NCI-H460 (cell line): ENCODE data around the gene FCF1. TPM values are rescaled to one million over a fixed set of nuclear protein-coding genes. Genes with fewer than 3 reads are reported as not detected.

ENCODE experiments used
- DNase-seq: peaks from one replicate; pipeline ENCODE4 v3.0.0-alpha.2; 2016; ENCODE audit warnings: low read depth; ENCODE audit errors: extremely low read depth
- polyA plus RNA-seq: library from polyadenylated mRNA; depleted of rRNA; stranded (reverse); fragments of >200 nt; gene quantifications from 2 replicates; pipeline ENCODE4 v1.2.3, GENCODE V29; 2014; cell fraction: nucleus; rRNA removed
- total RNA-seq: library from RNA; depleted of rRNA; stranded (reverse); fragments of >200 nt; shearing (Covaris generic); gene quantifications from 2 replicates; pipeline ENCODE4 v1.2.3, GENCODE V29; 2014; rRNA removed

Gene FCF1
- 51.0 and 59.5 TPM in 2 replicates for total RNA-seq
- polyA plus RNA-seq, result 16.2 and 21.1 TPM in 2 replicates

DNA sequence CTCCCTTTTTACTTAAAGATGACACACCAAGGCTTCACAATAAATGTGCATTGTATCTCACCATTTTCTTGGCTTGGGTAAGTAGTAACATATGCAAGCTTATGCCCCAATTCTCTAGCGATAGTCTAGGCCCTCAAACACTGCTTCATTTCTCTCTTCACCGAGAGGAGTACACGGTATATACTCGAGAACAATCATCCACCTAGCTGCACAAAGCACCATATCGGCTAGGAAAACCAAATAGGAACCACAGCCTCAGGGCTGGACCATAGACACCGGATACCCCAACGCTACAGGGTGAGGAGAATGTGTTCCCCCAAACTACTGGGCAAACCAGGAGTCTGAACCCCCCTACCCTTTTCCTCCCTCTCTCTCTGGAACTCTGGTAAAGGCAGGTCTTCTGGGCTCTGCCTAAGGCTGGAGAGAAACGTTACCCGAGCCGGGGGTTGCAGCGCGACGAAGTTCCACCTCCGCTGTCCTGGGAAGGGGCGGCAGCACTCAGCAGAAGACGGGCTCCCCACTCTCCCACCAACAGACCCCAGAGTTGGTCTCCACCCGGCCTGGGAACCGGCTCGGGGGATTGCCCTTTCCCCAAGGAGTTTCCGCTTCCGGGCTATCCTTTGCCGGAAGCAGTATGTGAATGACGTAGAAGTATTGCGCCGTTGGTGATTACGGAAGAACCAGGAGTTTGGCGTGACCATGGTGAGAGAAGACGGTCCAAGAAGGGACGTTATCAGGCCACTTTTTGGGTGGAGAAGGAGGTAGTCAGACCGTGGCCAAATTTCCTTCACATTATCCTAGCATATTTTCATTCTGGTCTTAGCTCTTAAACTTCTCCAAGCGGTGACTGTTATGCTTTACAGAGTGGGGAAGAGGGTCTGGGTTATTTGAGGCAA is at the start of gene FCF1, which contains the start of gene AREL1:
Gene FCF1, plus strand, starts transcription at position 646 of the 896 bp plus-strand sequence. Its CDS starts 54 bp downstream, at position 700.
Gene AREL1, minus strand, starts transcription at position 582 of the 896 bp plus-strand sequence. CDS start 27,465 bp downstream, outside the sequence.
- peak; percentile 90 for DNase-seq

DNA sequence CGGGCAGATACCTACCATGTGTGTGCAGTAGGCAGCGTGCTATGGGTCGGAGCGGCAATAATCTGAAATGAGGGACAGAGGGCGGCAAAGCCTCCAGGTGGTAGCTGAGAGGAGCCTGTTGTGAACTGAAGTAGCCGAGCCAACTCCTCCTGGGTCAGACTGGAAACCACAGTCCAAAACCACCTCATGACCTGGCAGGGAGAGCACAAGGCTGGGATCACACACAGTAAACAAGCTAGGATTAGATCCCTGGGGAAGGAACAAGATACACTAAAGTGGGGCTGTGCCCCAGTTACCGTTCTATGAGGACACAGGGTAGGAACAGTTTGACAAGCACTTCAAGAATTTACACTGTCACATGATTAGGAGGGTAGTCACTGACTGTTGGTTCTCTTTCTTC is 49.1 kb upstream of the FCF1 start:
- no peak for DNase-seq

DNA sequence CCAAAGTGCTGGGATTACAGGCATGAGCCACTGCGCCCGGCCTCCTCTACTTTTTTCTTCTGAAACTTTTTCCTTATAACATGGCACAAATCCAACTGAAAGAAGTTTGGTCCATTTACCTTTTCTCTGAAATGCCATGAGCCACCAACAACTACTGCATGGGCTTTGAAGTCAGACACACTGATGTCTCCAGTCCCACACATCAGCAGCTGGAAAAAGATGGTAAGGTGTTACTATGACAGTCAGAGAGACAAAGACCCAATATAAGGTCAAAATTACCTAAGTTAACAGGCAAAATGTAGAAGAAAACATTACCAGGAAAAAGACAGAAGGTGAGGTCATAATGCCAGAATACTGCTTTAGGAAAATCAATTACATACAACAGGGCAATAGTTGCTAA is 48.2 kb upstream of the FCF1 start:
- DNase-seq, result no peak

- no peak for DNase-seq
Observed at GRCh38 chr14:74667758-74668157, 45.2 kb upstream of the FCF1 start.

DNA sequence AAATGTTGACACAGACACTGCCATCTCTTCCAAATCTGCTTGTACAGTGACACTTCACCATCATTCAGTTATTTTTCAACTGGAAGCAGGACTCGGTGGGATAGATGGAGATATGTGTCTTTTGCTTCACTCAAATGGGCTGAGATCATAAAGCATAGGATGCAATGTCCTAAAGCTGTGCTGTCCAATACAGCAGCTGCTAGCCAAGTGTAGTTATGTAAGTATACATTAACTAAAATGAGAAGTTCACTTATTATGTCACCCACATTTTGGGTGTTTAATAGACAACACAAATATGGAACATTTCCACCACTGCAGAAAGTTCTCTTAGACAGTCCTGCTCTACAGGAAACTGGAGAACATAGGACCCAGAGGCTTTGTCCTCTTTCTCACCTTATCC is 43.7 kb upstream of the FCF1 start:
- DNase-seq, result no peak

DNA sequence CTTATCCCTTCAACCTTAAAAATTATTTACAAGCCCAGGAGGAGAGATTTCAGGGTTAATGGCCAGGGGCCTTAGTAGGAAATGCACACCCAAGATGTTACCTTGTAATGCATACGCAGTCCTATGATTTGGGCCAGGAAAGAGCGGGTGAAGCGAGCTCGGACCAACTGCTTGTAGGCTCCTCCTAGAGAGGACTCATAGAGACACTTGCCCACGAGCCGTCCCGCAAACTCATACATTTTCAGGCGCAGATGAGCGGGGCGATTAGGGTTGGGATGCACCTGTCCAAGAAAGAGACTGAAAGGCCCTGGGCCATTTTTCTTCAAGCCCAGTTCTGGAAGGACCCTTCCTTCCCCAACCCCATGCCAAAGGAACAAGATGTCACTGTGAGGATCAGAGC is 43.1 kb upstream of the FCF1 start:
- DNase-seq, result no peak

DNA sequence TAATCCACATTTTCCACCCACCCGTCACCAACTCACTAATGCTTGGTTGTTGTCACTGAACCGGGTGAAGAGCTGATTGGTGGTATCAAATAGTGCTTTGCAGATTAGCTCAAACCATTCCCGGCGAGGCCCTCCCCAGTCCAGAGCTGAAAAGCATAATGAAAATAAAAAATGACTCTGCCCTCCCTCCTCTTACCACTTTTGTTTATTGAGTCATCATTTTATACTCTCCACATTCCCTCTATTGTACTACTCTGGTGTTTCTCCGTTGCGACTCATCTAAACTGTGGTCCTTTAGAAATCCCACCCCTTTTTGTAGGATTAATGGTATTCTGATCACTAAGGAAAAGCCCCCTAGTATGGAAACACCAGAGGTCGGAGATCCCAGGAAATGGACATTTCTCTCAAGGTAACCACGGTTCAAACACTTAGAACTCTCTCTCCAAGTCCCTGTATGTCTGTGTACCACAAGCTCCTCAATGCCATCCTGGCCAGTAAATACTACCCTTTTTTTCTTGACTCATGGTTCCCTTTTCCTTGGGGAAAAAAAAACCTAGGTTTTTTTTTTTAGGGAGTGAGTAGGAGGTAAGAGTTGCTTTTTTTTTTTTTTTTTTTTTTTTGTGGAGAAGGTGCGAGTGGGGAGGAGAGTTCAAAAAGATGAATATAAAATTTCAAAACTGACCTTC is 42.1 kb upstream of the FCF1 start:
- DNase-seq, result no peak

DNA sequence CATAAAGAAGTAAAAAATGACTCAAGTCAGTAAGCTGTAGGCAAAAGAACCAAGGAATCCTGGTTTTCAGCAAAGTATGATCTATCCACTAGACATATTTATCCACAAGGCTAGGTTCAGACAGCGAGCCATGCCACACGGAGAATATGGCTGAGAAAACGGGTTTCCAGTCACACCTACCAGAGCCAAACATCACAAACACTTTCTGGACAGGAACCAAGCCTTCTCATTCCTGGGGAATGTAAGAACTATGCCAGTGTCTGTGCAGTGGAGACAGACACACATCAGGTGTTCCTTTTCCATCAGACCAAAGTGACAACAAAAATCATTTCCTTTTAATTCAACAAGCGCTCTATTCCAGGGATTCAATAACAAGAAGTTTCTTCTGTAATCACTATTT is 41.2 kb upstream of the FCF1 start:
- no peak for DNase-seq

DNA sequence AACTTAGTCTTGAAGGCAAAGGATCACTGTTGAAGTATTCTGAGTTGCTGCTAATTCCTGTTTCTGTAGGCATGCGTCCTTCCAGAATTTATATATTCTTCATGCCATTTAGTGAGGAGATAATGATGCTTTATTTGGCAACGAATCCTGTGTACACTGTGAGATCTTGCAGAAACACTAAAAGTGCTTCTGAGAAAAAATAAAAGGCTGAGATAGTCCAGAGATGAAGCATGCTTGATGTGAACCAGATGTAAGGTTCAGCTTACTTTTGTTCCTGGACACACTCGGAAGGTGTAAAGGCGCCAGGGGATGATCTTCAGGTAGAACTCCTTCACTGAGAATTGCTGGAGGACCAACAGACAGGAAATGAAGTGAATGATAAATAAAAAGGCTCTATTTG is 39.2 kb upstream of the FCF1 start:
- no peak for DNase-seq

- no peak for DNase-seq
Observed at GRCh38 chr14:74675219-74675618, 37.7 kb upstream of the FCF1 start.

DNA sequence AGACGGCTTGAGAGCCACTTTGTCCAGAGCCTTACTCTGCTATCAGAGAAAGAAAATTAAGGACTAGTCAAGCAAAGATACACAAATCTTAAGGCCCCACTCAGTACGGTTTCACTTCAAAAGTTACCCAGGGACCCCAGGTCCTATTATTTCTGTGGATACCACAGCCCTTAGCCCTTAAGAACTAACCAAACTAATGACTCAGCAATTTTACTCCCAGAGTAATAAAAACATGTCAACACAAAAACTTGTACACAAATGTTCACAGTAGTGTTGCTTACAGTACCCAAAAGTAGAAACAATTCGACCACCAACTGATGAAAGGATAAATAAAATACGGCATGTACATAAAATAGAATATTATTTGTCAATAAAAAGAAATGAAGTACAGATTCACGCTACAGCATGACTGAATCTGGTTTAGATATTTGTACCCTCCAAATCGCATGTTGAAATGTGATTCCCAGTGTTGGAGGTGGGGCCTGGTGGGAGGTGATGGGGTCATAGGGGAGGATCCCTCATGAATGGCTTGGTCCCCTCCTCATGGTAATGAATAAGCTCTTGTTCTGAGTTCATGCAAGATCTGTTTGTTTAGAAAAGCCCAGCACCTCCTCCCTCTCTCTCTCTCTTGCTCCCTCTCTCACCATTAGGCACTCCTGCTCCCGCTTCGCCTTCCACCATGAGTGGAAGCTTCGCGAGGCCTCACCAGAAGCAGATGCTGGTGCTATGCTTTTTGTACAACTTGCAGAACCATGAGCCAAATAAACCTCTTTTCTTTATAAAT is 30.6 kb upstream of the FCF1 start:
- DNase-seq, result no peak

DNA sequence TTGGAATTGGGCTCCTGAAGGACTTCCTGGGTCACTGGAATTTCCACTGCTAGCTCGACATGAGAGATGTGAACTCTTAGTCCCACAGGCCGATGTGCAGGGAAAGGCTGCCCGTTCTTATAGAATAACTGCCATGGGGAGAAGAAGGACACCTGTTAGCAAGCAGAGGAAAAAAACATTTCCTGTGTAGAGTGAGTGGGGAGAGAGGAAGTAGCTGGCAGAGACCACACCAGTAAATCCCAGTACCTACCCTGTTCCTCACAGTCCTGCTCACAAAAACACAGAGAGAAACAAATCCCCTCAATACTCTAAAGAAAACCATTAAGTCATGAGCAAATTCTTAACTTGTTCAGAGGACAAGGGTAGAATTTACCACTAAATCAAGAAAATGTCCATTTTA is 29.5 kb upstream of the FCF1 start:
- DNase-seq, result no peak

DNA sequence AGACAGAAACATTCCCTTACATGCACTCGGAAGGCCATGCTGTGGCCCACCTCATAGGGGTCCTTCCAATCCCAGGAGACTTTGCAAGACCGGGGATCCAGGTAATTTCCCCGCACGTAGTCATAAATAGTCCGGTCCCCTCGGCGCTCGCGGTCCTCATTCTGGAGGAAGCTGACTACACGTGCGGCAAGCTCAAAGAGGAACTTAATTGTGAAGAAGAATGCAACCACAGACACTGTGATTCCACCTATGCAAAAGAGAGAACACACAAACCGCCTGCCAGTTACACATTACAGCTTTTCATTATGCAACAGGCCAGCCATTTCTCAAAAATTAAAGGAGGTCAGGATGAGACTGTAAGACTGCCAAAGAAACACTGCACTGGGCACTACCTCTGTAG is 28.5 kb upstream of the FCF1 start:
- DNase-seq, result no peak

DNA sequence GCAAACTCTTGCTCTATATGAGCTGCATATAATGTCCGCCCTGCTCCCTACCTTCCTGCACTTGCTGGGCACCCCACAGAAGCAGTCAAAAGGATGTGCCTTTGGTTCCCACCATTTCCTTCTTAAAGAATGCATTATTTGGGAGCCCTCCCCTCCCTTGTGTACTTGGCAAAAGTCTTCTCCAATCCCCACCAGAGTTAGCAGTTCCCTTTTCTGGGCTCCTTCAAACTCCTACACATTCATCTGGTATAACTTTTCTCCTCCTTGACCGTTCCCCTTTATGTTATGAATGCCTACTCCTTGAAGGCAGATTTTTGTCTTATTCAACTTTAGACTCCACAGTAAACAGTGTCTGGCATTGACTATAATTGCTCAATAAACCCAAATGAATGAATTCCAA is 27.9 kb upstream of the FCF1 start:
- no peak for DNase-seq

DNA sequence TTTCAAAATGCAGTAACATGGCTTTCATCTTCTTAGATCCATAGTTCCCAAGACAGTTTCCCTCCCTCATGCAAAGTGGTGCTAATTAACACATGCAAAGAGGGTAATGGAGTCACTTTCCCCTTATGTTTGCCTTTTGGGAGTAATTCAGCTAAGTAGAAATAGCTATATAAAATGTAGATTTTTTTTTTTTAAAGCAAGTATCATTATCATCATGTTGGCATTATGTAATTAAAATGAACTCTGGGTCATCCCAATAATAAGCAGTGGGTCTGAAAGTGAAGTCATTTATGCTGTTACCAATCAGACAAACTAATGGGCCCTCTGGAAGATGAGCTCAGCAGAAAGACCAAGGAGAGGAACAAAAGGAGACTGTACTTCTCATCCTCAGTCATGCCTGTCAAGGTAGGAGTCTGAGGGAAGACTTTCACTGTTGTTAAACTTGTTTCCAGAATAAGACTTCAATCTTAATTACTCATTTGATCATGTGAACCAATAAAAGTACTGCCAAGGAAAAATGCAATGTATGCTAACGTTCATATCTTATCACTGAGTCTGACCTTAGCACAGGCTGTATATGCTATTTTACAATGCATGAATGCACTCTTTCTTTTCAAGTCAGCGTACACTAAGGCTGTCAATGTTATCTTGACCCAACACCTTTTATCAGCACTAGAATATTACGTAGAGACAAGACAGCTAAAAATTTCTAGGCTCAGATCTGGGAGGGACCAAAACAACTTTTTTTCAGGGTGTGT is 26.8 kb upstream of the FCF1 start:
- no peak for DNase-seq

DNA sequence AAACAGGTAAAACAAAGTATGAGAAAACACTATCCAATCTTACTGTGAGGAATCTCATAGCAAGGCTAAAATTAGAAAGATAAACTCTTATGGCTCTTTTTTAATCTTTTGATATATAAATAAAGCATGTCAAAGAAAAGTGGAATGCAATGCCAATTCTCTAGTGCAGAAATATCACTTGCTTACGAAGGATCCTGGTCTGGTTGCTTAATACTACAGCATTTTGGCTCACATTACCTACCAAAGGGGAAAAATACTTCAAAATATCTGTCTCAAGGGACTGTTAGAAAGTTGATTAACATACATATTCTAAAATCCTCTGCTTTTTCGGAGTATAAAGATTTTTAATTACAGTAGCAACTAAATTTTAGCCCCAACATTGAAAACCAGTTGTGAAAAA is 21.5 kb upstream of the FCF1 start:
- DNase-seq, result no peak

- DNase-seq, result no peak
Observed at GRCh38 chr14:74693191-74693590, 19.8 kb upstream of the FCF1 start.

DNA sequence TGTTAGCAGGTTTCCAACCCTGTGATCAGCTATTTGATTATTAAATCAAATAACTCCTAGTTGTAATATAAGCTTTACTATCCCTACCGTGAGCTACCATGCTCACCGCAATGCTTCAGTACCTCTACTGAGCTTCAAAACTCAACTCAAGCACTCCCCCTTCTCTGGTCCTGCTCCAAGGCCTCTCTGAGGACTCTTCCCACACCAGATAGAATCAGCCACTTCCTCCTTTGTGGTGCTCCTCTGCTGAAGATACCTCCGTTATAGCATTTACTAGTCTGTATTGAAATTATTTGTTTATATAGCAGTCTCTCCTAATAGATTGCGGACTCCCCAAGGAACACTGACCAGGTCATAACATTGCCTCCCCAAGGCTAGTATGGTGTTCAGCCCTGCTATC is 17.5 kb upstream of the FCF1 start:
- DNase-seq, result no peak

DNA sequence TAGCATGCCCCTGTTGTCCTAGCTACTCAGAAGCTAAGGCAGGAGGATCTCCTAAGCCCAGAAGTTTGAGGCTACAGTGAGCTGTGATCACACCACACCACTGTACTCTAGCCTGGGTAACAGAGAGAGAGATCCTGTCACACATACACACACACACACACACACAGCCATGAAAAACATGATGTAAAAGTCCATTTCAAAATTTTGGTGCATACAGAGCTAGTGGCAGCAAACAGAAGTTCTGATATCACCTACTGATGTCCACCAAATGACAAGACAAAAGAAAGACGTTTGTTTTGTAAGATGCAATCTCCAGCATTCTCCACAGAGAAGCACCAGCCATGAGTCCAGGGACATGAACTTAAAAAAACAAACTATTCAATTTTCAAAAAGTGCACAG is 15.9 kb upstream of the FCF1 start:
- DNase-seq, result no peak

- no peak for DNase-seq
Observed at GRCh38 chr14:74697543-74697942, 15.4 kb upstream of the FCF1 start.
